GM19035 (cell line): ENCODE results near the gene NME4.

Experiments
- ATAC-seq: cut with Tn5 transposase; IDR thresholded peaks from one replicate; pipeline ENCODE4 v1.9.1; 2021; ENCODE audit not compliant: unreplicated experiment

NME4 gene

DNA sequence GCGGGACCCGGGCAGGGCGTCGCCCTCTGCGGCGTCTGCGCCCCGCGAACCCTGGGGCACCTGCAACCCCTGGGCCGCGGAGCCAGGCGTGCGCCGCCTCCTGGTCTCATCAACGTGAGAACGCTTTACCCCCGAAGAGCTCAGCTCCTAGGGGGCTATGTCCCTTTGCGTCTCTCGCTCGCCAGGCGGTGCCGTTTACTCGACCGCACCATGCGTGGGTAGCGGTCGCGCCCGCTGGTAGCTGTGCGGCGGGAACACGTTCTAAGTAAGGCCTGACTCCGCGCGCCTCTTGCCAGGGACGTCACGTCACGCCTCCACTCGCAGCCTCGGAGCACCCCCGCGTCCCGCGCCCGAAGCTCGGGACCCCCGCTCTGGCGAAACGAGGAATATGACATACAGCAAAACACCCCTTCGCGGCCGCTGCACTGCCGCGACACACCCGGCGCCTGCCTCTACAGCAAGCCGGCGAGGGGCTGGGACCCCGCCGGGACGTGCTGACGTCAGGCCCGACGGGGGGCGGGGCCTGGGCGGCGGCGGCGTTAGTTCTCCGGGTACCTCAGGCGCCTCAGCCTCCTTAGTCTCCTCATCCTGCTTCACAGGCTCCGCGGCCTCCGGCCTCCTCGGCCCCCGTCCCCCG lies 28.2 kb downstream of the NME4 start, which contains the start of gene RAB11FIP3:
Gene RAB11FIP3, plus strand, starts transcription at position 568 of the 637 bp plus-strand sequence. CDS start 358 bp downstream, outside the sequence.
- ATAC-seq = peak; percentile 85

DNA sequence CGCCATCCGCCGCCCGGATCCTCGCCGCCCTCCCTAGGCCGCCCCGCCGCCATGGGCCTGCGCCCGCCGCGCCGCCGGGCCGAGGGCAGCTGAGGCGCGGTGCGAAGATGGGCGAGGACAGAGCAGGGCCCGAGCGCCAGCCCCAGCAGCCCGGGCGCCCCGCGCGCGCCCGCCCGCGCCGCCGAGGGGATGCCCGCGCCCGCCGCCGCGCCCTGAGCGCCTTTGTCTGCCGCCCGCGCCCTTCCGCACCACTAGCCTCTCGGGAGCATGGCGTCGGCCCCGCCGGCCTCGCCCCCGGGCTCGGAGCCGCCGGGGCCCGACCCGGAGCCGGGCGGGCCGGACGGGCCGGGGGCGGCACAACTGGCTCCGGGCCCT lies 28.7 kb downstream of the NME4 start:
- peak; percentile 32 for ATAC-seq

- no peak for ATAC-seq
These were observed 29.3 kb downstream of the NME4 start for GRCh38 chr16:426115-426905.

DNA sequence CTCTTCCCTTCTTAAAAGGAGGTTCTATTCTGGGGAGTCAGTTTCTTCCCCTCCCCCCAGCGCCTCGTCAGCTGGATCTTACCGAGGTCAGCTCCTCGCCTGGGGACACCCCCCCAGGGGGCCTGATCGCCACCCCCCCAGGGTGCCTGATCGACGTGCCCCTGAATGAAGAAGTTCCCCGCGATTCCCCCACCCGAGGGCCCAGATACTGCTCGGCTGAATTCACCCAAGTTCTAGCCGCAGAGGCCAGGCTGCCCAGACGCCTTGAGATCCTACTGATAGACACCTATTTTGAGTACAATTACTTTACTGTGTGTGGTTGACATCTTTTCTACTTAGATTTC lies 29.9 kb downstream of the NME4 start:
- ATAC-seq = no peak

GRCh38 chr16:427250-427649 lies 30.3 kb downstream of the NME4 start:
- no peak for ATAC-seq

DNA sequence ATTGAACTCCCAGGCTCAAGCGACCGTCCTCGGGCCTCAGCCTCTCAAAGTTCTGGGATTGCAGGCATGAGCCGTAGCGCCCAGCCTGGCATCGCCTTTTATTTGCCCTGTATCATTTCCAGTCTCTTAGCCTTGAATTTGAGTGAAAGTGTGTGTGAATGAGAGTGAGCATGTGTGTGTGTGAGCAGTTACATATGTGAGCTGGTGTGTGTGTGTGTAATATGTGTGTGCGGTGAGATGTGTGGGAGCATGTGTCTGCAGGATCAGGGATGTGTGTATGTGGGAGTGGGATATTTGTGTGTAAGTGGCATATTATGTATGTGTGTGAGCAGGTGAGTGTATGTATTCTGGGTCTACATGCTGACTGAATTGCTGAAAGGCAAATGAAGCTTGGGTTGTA lies 33.9 kb downstream of the NME4 start:
- no peak for ATAC-seq

- ATAC-seq = no peak
These were observed 43.6 kb downstream of the NME4 start for GRCh38 chr16:440627-441026.

DNA sequence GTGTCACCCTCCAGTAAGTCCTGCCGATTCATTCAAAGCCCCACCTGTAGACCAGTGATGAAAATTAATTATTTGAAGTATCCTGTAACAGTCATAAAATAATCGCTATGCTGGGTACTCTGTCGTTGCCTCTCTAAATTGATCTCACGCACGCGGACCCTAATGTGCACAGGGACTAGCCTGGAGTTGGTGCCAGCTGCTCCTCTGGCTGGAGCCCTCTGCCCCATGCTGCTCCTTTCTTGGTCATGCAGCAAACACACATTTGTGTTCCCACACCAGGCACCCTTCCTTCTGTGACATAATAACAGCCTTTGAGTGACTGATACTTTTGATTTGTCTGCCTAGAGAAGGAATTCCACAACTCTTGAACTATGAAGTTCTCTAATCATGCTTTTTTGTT lies 44.4 kb downstream of the NME4 start:
- ATAC-seq = no peak

DNA sequence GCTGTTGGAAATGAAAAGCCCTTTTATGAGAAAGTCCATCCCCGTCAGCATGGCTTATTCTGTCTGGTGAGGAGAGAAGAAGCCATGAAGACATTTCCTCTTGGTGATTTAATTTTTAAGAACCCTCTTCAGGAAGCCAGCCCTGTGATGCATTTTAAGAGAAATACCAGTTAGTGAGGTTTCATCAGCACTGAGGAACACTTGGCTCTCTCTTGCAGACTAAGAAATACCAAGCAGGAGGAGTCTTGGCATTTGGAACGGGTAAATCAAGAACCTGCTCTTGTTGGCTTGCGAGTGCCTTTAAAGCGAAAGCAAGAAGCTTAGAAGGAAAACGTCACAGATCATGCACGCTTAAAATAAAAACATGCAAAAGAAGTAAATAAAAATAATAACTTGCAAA lies 46.0 kb downstream of the NME4 start:
- no peak for ATAC-seq

DNA sequence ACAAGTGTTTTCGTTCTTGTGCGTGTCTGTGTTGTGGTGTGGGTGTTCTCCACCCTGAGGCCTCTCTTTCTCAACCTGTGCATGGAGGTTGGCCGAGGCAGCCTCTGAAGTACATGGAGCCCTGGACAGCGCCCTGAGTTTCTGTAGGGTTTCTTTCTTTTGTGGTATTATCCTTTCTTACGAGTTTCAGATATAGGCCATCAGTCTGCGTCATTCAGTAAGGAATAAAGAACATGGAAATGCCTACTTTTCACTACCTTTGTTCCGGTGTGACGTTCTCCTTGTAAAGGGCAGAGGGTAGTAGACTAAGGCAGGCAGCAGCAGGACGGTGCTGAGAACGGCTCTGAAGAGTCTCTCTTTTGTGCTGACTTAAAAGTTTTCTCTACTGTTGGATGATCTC lies 47.0 kb downstream of the NME4 start:
- no peak for ATAC-seq

- ATAC-seq = no peak
These were observed 48.6 kb downstream of the NME4 start for GRCh38 chr16:445566-445965.
